Panc1 (cell line): ENCODE results near the gene MED13L. TPM values are rescaled to one million over a fixed set of nuclear protein-coding genes. Genes with fewer than 3 reads are reported as not detected.

ENCODE experiments used
- ATAC-seq: fragments of 200-7000 bp; cut with Tn5 transposase; 2 replicates; pipeline ENCODE4 v1.9.1; 2020; ENCODE audit warnings: mild to moderate bottlenecking, moderate library complexity
- BruUV-seq: library from RNA; stranded (reverse); fragments of 400-500 nt; replicated peaks from 2 replicates; lab custom pipeline; 2021; lab: Mats Ljungman, UMichigan
- CTCF ChIA-PET: fragments of 300-600 bp; sonication (Branson Sonifier 250); formaldehyde crosslinking; loops from one replicate; lab custom pipeline; 2022; ENCODE audit warnings: antibody characterized with exemption; lab: Charles Lee
- POLR2A ChIA-PET: fragments of 300-600 bp; sonication (Branson Sonifier 250); formaldehyde crosslinking; loops from one replicate; lab custom pipeline; 2022; ENCODE audit warnings: antibody characterized with exemption; lab: Charles Lee
- DNase-seq: peaks from one replicate; pipeline ENCODE4 v3.0.0-alpha.2; 2010; ENCODE audit warnings: low read depth, low spot score
- H3K27ac ChIP-seq: 2 replicates; pipeline ENCODE4 v1.5.1; 2011; ENCODE audit warnings: mild to moderate bottlenecking, low read length, inconsistent platforms
- H3K27me3 ChIP-seq: fragments of 200-500 bp; sonication (Bioruptor generic); 2 replicates; pipeline ENCODE4 v1.6.0; 2014; ENCODE audit warnings: low read length, inconsistent platforms; ENCODE audit not compliant: control insufficient read depth, insufficient read depth
- H3K36me3 ChIP-seq: fragments of 200-500 bp; sonication (Bioruptor generic); 2 replicates; pipeline ENCODE4 v1.5.1; 2014; ENCODE audit warnings: inconsistent platforms, mild to moderate bottlenecking, low read length, moderate library complexity; ENCODE audit not compliant: control insufficient read depth, insufficient read depth
- H3K4me1 ChIP-seq: 2 replicates; pipeline ENCODE4 v1.5.1; 2011; ENCODE audit warnings: inconsistent platforms, mild to moderate bottlenecking, low read length, moderate library complexity; ENCODE audit not compliant: control insufficient read depth, insufficient read depth
- H3K4me3 ChIP-seq, 2 experiments: 2 replicates each; pipeline ENCODE4 v1.5.1; 2011 to 2012; ENCODE audit warnings: low read depth in 2 of 2, low read length in 2 of 2, mild to moderate bottlenecking in 2 of 2, inconsistent platforms in 1 of 2, moderate library complexity in 1 of 2
- H3K9me3 ChIP-seq: fragments of 200-500 bp; sonication (Bioruptor generic); 2 replicates; pipeline ENCODE4 v1.5.1; 2014; ENCODE audit warnings: low read depth, mild to moderate bottlenecking, inconsistent platforms, low read length, moderate library complexity; ENCODE audit not compliant: control insufficient read depth, insufficient read depth
- CTCF ChIP-seq: fragments of 450-650 bp; IDR thresholded peaks from 2 replicates; pipeline ENCODE4 v1.5.1; 2017; ENCODE audit warnings: mild to moderate bottlenecking
- POLR2AphosphoS5 ChIP-seq: IDR thresholded peaks from 2 replicates; pipeline ENCODE4 v1.6.1; 2012; ENCODE audit warnings: mild to moderate bottlenecking, low read depth, low read length, moderate library complexity
- REST ChIP-seq, 2 experiments: IDR thresholded peaks; 2 replicates each; pipeline ENCODE4 v1.6.1; 2011 to 2012; ENCODE audit warnings: low read depth in 2 of 2, control low read depth in 1 of 2, low read length in 1 of 2, mild to moderate bottlenecking in 1 of 2, moderate library complexity in 1 of 2; ENCODE audit not compliant: insufficient read depth in 1 of 2
- SIN3A ChIP-seq: IDR thresholded peaks from 2 replicates; pipeline ENCODE4 v1.6.1; 2012; ENCODE audit warnings: low read depth, mild to moderate bottlenecking, low read length, moderate library complexity, borderline replicate concordance; ENCODE audit not compliant: insufficient read depth
- TCF7L2 ChIP-seq: IDR thresholded peaks from 2 replicates; pipeline ENCODE4 v1.6.1; 2011; ENCODE audit warnings: mild to moderate bottlenecking, low read depth, low read length, inconsistent platforms
- in situ Hi-C: cut with HindIII; loops from 2 replicates; pipeline ENCODE4 v1.10.0; 2016; ENCODE audit warnings: low sequenced_read_pairs, low pct_unique_long_range_greater_than_20kb
- intact Hi-C: fragments of 100-400 bp; cut with micrococcal nuclease; formaldehyde crosslinking; loops from one replicate; pipeline ENCODE4 v1.10.0; 2022; ENCODE audit not compliant: unreplicated experiment
- total RNA-seq: library from RNA; stranded (reverse); gene quantifications from one replicate; pipeline ENCODE4 v1.2.1, GENCODE V29; 2021; ENCODE audit not compliant: unreplicated experiment

MED13L gene
- total RNA-seq, 1 experiment from 2014 or later, result 170 TPM

GRCh38 chr12:116090516-116090915 lies 187.0 kb downstream of the MED13L start:
- no peaks in the 10 kb centered on the region for H3K9me3 ChIP-seq
- ChIA-PET CTCF (no interaction called here), POLR2A (no interaction called here)
- no peak overlapping the region for H3K4me3 ChIP-seq
- no TSS peak for BruUV-seq
- TF ChIP-seq TCF7L2 (no peak), POLR2AphosphoS5 (no peak), REST (IDR thresholded peaks at IDR 0.05; ENCODE audit: insufficient read depth in 1 of 2, low read depth in 2 of 2, low read length in 1 of 2) (no peak), CTCF (no peak), SIN3A (no peak)
- no peak for ATAC-seq
- in situ Hi-C loops, result no loop called here
- DNase-seq, result no peak
- peaks cover 9% of the 10 kb centered on the region; the same call in 1 of the 2 replicates for H3K4me1 ChIP-seq
- H3K27ac ChIP-seq, result no peak overlapping the region
- intact Hi-C loops, result no loop called here
- no peaks in the 10 kb centered on the region for H3K27me3 ChIP-seq
- peaks cover 2% of the 10 kb centered on the region; the same call in 1 of the 2 replicates for H3K36me3 ChIP-seq

GRCh38 chr12:116089080-116089479 lies 188.4 kb downstream of the MED13L start:
- ATAC-seq, result no peak
- CTCF ChIA-PET, result no interaction called here
- no TSS peak for BruUV-seq
- no peaks in the 10 kb centered on the region for H3K27me3 ChIP-seq
- H3K27ac ChIP-seq, result no peak overlapping the region
- in situ Hi-C loops, result no loop called here
- H3K4me3 ChIP-seq, result no peak overlapping the region
- peaks cover 9% of the 10 kb centered on the region; the same call in 1 of the 2 replicates for H3K4me1 ChIP-seq
- peaks cover 4% of the 10 kb centered on the region; the same call in 1 of the 2 replicates for H3K36me3 ChIP-seq
- POLR2A ChIA-PET, result interaction anchor here (0.5 kb wide), 1 partner anchor 732 kb away, joined by 6 read pairs; no protein-coding TSS in a partner anchor
- DNase-seq, result no peak
- no peaks in the 10 kb centered on the region for H3K9me3 ChIP-seq
- intact Hi-C loops, result no loop called here
- TF ChIP-seq POLR2AphosphoS5, result no peak
- TF ChIP-seq TCF7L2, result no peak
- no peak for TF ChIP-seq CTCF
- TF ChIP-seq SIN3A, result no peak
- TF ChIP-seq REST (IDR thresholded peaks at IDR 0.05; ENCODE audit: insufficient read depth in 1 of 2, low read depth in 2 of 2, low read length in 1 of 2), result no peak
